ENCODE measurements around the gene RSPO4.

RSPO4 gene

GRCh38 chr20:931401-931800 is 70.7 kb downstream of the RSPO4 start:
- no peak overlapping the region for H3K27ac ChIP-seq
- TF ChIP-seq, protein P1, sequence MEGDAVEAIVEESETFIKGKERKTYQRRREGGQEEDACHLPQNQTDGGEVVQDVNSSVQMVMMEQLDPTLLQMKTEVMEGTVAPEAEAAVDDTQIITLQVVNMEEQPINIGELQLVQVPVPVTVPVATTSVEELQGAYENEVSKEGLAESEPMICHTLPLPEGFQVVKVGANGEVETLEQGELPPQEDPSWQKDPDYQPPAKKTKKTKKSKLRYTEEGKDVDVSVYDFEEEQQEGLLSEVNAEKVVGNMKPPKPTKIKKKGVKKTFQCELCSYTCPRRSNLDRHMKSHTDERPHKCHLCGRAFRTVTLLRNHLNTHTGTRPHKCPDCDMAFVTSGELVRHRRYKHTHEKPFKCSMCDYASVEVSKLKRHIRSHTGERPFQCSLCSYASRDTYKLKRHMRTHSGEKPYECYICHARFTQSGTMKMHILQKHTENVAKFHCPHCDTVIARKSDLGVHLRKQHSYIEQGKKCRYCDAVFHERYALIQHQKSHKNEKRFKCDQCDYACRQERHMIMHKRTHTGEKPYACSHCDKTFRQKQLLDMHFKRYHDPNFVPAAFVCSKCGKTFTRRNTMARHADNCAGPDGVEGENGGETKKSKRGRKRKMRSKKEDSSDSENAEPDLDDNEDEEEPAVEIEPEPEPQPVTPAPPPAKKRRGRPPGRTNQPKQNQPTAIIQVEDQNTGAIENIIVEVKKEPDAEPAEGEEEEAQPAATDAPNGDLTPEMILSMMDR (IDR thresholded peaks at IDR 0.05) = no peak
- DNase-seq (ENCODE audit: low spot score) = no peak
- H3K4me3 ChIP-seq = no peak overlapping the region

GRCh38 chr20:926670-927069 is 75.4 kb downstream of the RSPO4 start:
- TF ChIP-seq, protein P1 (IDR thresholded peaks at IDR 0.05) = no peak
- Histone ChIP-seq H3K27ac (no peak overlapping the region), H3K4me3 (no peak overlapping the region)
- DNase-seq (ENCODE audit: low spot score) = no peak

DNA sequence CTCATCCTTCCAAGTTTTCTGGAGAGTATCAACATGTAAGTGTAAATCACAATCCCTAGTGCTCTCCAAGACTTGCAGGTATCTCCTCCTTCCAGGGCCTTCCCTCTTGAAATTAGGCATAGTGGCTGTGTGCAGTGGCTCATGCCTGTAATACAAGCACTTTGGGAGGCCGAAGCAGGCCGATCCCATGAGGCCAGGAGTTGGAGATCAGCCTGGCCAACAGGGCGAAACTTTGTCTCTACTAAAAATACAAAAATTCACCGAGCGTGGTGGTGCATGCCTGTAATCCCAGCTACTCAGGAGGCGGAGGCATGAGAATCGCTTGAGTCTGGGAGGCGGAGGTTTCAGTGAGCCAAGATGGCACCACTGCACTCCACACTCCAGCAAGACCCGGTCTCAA is 76.6 kb downstream of the RSPO4 start:
- TF ChIP-seq, protein P1 (IDR thresholded peaks at IDR 0.05) = no peak
- no peak overlapping the region for H3K4me3 ChIP-seq
- H3K27ac ChIP-seq = no peak overlapping the region
- DNase-seq (ENCODE audit: low spot score) = peak; percentile 21

- TF ChIP-seq, protein P1 (IDR thresholded peaks at IDR 0.05) = no peak
- H3K27ac ChIP-seq = no peak overlapping the region
- DNase-seq (ENCODE audit: low spot score) = no peak
Measured at GRCh38 chr20:924639-925038, 77.5 kb downstream of the RSPO4 start.

DNA sequence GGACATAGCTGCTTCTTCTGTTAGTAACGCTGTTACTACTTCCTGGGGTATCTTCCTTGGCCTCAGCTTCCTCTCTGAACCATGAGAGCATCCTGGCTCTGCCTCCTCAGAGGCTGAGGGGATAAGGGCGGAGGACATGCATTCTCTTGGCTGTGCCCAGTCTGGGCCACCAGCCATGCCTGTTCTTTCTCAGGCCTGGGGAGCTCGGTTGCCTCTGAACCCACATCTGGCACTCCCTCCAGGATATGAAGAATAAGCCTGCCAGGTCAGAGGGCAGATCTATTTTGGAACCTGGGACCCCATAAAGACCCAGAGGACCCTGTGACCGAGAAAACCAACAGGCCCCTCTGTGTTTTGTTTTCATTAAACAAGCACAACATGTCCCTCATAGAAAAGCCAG is 79.3 kb downstream of the RSPO4 start:
- peak overlapping the region in 1 of 2 donors; percentile 27 for H3K27ac ChIP-seq
- TF ChIP-seq, protein P1 (IDR thresholded peaks at IDR 0.05) = no peak
- DNase-seq (ENCODE audit: low spot score) = no peak
- H3K4me3 ChIP-seq = no peak overlapping the region

More at GRCh38 chr20:924639-925038, 77.5 kb downstream of the RSPO4 start:
- no peak overlapping the region for H3K4me3 ChIP-seq

DNA sequence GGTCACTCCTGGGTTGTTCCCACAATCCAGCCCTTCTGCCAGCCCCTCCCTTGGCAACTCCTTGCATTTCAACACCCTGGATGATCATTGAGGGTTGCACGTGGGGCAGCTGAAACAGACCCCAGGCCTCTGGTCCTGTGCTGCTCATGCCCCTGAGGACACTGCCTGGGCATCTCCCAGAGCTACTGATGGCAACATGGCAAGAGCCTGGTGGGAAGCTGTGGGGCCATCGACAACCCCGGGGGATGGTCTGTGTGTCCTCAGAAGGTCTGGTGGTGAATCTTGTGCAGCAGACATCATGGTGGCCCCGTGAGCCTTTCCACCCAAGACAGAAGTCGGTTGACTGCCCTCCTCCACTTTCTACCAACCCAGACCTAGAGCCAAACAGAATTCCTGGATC is 81.0 kb downstream of the RSPO4 start:
- TF ChIP-seq, protein P1 (IDR thresholded peaks at IDR 0.05) = no peak
- Histone ChIP-seq H3K4me3 (no peak overlapping the region), H3K27ac (no peak overlapping the region)
- DNase-seq (ENCODE audit: low spot score) = no peak

DNA sequence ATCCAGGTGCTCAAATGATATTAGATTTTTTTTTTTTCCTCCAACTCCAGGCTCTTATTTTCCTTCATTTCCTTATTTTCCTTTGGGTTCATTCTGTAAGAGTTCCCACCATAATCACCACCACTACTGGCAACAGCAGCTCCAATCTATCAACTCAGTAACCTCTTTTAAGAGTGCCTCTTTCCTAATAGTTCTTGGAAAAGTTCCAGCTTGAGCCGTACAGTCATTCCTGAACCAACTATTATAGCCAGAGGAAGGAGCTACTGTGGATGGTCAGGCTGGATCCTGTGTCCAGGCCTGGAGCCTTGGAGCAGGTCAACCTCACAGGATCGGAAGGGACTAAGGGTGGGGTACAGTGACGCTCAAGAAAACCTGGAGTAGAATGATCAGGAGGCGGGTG is 81.8 kb downstream of the RSPO4 start:
- DNase-seq (ENCODE audit: low spot score) = no peak
- H3K4me3 ChIP-seq = no peak overlapping the region
- no peak overlapping the region for H3K27ac ChIP-seq
- TF ChIP-seq, protein P1 (IDR thresholded peaks at IDR 0.05) = no peak
